GM15510 (cell line): ENCODE results near the gene MPRIP.

Experiments used
- POLR2A ChIP-seq: IDR thresholded peaks from 3 replicates; pipeline ENCODE4 v1.6.1; 2011; ENCODE audit warnings: borderline replicate concordance; ENCODE audit not compliant: insufficient read length; ENCODE audit errors: extremely low read depth

Gene MPRIP

GRCh38 chr17:17226451-17227265, 184.4 kb downstream of the MPRIP start:
- TF ChIP-seq POLR2A = no peak

GRCh38 chr17:17227608-17228520, 185.6 kb downstream of the MPRIP start:
- no peak for TF ChIP-seq POLR2A

GRCh38 chr17:17228521-17229279, 186.4 kb downstream of the MPRIP start:
- TF ChIP-seq POLR2A = no peak

GRCh38 chr17:17229416-17230384, 187.4 kb downstream of the MPRIP start:
- no peak for TF ChIP-seq POLR2A

- TF ChIP-seq POLR2A = no peak
Measured at GRCh38 chr17:17231621-17232302, 189.5 kb downstream of the MPRIP start.

GRCh38 chr17:17232303-17232621, 190.0 kb downstream of the MPRIP start:
- TF ChIP-seq POLR2A = no peak

- no peak for TF ChIP-seq POLR2A
Measured at GRCh38 chr17:17235212-17236174, 193.2 kb downstream of the MPRIP start.

- TF ChIP-seq POLR2A = no peak
Measured at GRCh38 chr17:17236295-17237025, 194.2 kb downstream of the MPRIP start.

GRCh38 chr17:17237026-17237799, 195.0 kb downstream of the MPRIP start, which contains the start of gene FLCN:
Gene FLCN, minus strand, starts transcription at chr17:17237168. Its CDS starts 9,031 bp downstream, at chr17:17228137.
- peak; percentile 92 for TF ChIP-seq POLR2A

GRCh38 chr17:17239832-17240231, 197.6 kb downstream of the MPRIP start:
- no peak for TF ChIP-seq POLR2A

- no peak for TF ChIP-seq POLR2A
Measured at GRCh38 chr17:17241656-17242055, 199.4 kb downstream of the MPRIP start.
